ENCODE measurements around the gene AP3M1.

The AP3M1 gene

GRCh38 chr10:74133923-74134820 lies 16.5 kb downstream of the AP3M1 start:
- Histone ChIP-seq H3K36me3 (ENCODE audit: insufficient read depth, low read depth, low read length) (peaks cover 85% of the 10 kb centered on the region), H3K9ac (ENCODE audit: low read depth, low read length) (no peak overlapping the region), H3K4me3 (ENCODE audit: low read length) (no peak overlapping the region), H3K9me3 (ENCODE audit: insufficient read depth, low read depth, low read length) (no peaks in the 10 kb centered on the region), H3K4me1 (ENCODE audit: insufficient read depth, low read length) (no peaks in the 10 kb centered on the region), H3K27me3 (ENCODE audit: insufficient read depth, low read length) (no peaks in the 10 kb centered on the region), H3K27ac (ENCODE audit: low read length) (no peak overlapping the region)

GRCh38 chr10:74123081-74123480 lies 27.5 kb downstream of the AP3M1 start:
- Histone ChIP-seq H3K9ac (ENCODE audit: low read depth, low read length) (no peak overlapping the region), H3K4me3 (ENCODE audit: low read length) (no peak overlapping the region), H3K27ac (ENCODE audit: low read length) (no peak overlapping the region), H3K27me3 (ENCODE audit: insufficient read depth, low read length) (no peaks in the 10 kb centered on the region), H3K36me3 (ENCODE audit: insufficient read depth, low read depth, low read length) (peaks cover 91% of the 10 kb centered on the region), H3K4me1 (ENCODE audit: insufficient read depth, low read length) (no peaks in the 10 kb centered on the region), H3K9me3 (ENCODE audit: insufficient read depth, low read depth, low read length) (no peaks in the 10 kb centered on the region)

GRCh38 chr10:74122060-74122459 lies 28.6 kb downstream of the AP3M1 start:
- H3K9me3 ChIP-seq (ENCODE audit: insufficient read depth, low read depth, low read length): no peaks in the 10 kb centered on the region
- H3K27ac ChIP-seq (ENCODE audit: low read length): no peak overlapping the region
- H3K4me1 ChIP-seq (ENCODE audit: insufficient read depth, low read length): no peaks in the 10 kb centered on the region
- no peak overlapping the region for H3K9ac ChIP-seq (ENCODE audit: low read depth, low read length)
- H3K4me3 ChIP-seq (ENCODE audit: low read length): no peak overlapping the region
- H3K36me3 ChIP-seq (ENCODE audit: insufficient read depth, low read depth, low read length): peaks cover 95% of the 10 kb centered on the region
- H3K27me3 ChIP-seq (ENCODE audit: insufficient read depth, low read length): no peaks in the 10 kb centered on the region

GRCh38 chr10:74121368-74121767 lies 29.3 kb downstream of the AP3M1 start:
- Histone ChIP-seq H3K9ac (ENCODE audit: low read depth, low read length) (no peak overlapping the region), H3K4me1 (ENCODE audit: insufficient read depth, low read length) (no peaks in the 10 kb centered on the region)

DNA sequence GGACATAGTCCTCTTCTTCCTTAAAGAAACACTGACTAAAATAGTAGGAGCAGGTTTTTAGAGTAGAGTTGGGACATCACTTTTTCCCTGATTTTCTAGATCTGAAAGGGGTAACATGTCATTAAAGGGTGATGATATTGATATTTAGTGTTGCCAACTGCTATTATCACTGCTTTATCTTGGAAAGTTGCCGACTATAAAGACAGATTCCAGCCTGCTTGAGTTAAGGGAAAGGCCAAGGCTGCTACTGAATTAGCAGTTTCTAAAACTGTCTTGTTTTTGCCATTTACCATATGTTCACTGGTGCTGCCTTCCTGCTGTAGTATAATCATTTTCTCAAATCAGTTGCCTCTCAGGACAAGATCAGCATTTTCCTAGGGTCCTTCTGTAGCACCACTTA lies 29.7 kb downstream of the AP3M1 start:
- no peaks in the 10 kb centered on the region for H3K27me3 ChIP-seq (ENCODE audit: insufficient read depth, low read length)
- no peak overlapping the region for H3K9ac ChIP-seq (ENCODE audit: low read depth, low read length)
- no peaks in the 10 kb centered on the region for H3K9me3 ChIP-seq (ENCODE audit: insufficient read depth, low read depth, low read length)
- no peaks in the 10 kb centered on the region for H3K4me1 ChIP-seq (ENCODE audit: insufficient read depth, low read length)
- no peak overlapping the region for H3K4me3 ChIP-seq (ENCODE audit: low read length)
- H3K27ac ChIP-seq (ENCODE audit: low read length): no peak overlapping the region
- peaks cover 98% of the 10 kb centered on the region for H3K36me3 ChIP-seq (ENCODE audit: insufficient read depth, low read depth, low read length)

More at GRCh38 chr10:74121368-74121767, 29.3 kb downstream of the AP3M1 start:
- H3K9me3 ChIP-seq (ENCODE audit: insufficient read depth, low read depth, low read length): no peaks in the 10 kb centered on the region
- no peak overlapping the region for H3K4me3 ChIP-seq (ENCODE audit: low read length)
- H3K36me3 ChIP-seq (ENCODE audit: insufficient read depth, low read depth, low read length): peaks cover 98% of the 10 kb centered on the region
- H3K27me3 ChIP-seq (ENCODE audit: insufficient read depth, low read length): no peaks in the 10 kb centered on the region
- H3K27ac ChIP-seq (ENCODE audit: low read length): no peak overlapping the region

DNA sequence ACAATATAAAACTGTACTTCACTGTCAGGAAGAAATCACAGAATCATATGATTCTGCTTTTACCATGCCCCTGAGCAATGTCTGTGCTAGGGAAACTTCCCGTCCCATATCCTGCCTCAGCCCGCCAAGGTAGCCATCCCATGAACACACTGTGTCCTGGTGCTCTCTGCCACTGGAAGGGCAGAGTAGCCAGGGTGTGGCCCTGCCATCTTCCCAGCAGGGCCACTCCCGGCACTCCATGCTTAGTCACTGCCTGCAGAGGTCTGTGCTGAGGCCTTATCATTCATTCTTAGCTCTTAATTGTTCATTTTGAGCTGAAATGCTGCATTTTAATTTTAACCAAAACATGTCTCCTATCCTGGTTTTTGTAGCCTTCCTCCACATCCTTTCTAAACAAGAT lies 31.8 kb downstream of the AP3M1 start:
- H3K4me3 ChIP-seq (ENCODE audit: low read length): no peak overlapping the region

DNA sequence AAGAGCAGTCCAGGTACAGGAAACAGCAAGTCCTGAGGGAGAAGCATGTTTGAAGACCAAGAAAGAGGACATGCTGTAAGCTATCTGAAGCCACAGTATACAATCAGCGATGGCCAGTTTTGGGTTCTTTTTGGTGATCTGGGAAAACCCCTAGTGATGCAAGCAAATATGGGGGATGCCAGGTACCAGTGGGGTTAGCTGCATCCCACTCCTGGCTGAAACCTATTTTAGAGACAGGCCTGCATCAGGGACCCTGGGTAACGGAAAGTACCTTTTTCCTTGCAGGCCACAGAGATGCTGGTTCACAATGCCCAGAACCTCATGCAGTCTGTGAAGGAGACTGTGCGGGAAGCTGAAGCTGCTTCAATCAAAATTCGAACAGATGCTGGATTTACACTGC lies 32.9 kb downstream of the AP3M1 start:
- H3K27me3 ChIP-seq (ENCODE audit: insufficient read depth, low read length): no peaks in the 10 kb centered on the region
- peaks cover 99% of the 10 kb centered on the region for H3K36me3 ChIP-seq (ENCODE audit: insufficient read depth, low read depth, low read length)
- no peak overlapping the region for H3K4me3 ChIP-seq (ENCODE audit: low read length)
- H3K9me3 ChIP-seq (ENCODE audit: insufficient read depth, low read depth, low read length): no peaks in the 10 kb centered on the region
- no peak overlapping the region for H3K27ac ChIP-seq (ENCODE audit: low read length)
- H3K4me1 ChIP-seq (ENCODE audit: insufficient read depth, low read length): no peaks in the 10 kb centered on the region
- no peak overlapping the region for H3K9ac ChIP-seq (ENCODE audit: low read depth, low read length)

More for the DNA sequence above, 31.8 kb downstream of the AP3M1 start:
- peaks cover 99% of the 10 kb centered on the region for H3K36me3 ChIP-seq (ENCODE audit: insufficient read depth, low read depth, low read length)
- no peak overlapping the region for H3K27ac ChIP-seq (ENCODE audit: low read length)
- H3K27me3 ChIP-seq (ENCODE audit: insufficient read depth, low read length): no peaks in the 10 kb centered on the region
- H3K4me1 ChIP-seq (ENCODE audit: insufficient read depth, low read length): no peaks in the 10 kb centered on the region
- H3K9me3 ChIP-seq (ENCODE audit: insufficient read depth, low read depth, low read length): no peaks in the 10 kb centered on the region
- no peak overlapping the region for H3K9ac ChIP-seq (ENCODE audit: low read depth, low read length)

- H3K27me3 ChIP-seq (ENCODE audit: insufficient read depth, low read length): no peaks in the 10 kb centered on the region
- peaks cover 99% of the 10 kb centered on the region for H3K36me3 ChIP-seq (ENCODE audit: insufficient read depth, low read depth, low read length)
- no peak overlapping the region for H3K9ac ChIP-seq (ENCODE audit: low read depth, low read length)
Measured at GRCh38 chr10:74114041-74114448, 36.6 kb downstream of the AP3M1 start.

DNA sequence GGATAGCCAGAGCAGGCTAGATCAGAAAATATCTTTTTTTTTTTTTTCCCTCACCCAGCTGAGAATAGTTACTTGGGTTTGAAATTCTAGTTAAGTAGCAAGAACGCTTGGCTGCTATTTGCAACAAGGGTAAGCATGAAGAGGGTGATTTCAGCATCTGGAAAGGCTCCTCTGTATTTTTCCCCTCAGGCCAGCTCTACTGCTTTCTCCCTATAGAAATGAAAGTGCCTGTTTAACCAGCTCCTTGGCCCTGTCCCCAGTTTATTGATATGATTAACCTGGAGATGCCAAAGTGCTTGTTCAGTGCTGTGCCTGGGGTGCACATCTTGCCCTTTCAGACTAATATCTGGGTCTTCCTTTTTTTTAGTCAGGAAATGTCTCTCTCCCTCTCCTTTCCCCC lies 37.1 kb downstream of the AP3M1 start:
- H3K27me3 ChIP-seq (ENCODE audit: insufficient read depth, low read length): no peaks in the 10 kb centered on the region
- H3K9me3 ChIP-seq (ENCODE audit: insufficient read depth, low read depth, low read length): no peaks in the 10 kb centered on the region
- no peak overlapping the region for H3K9ac ChIP-seq (ENCODE audit: low read depth, low read length)
- no peak overlapping the region for H3K4me3 ChIP-seq (ENCODE audit: low read length)
- H3K36me3 ChIP-seq (ENCODE audit: insufficient read depth, low read depth, low read length): peaks cover 99% of the 10 kb centered on the region
- H3K27ac ChIP-seq (ENCODE audit: low read length): no peak overlapping the region
- H3K4me1 ChIP-seq (ENCODE audit: insufficient read depth, low read length): no peaks in the 10 kb centered on the region

More at GRCh38 chr10:74114041-74114448, 36.6 kb downstream of the AP3M1 start:
- Histone ChIP-seq H3K4me3 (ENCODE audit: low read length) (no peak overlapping the region), H3K27ac (ENCODE audit: low read length) (no peak overlapping the region), H3K9me3 (ENCODE audit: insufficient read depth, low read depth, low read length) (no peaks in the 10 kb centered on the region), H3K4me1 (ENCODE audit: insufficient read depth, low read length) (no peaks in the 10 kb centered on the region)

DNA sequence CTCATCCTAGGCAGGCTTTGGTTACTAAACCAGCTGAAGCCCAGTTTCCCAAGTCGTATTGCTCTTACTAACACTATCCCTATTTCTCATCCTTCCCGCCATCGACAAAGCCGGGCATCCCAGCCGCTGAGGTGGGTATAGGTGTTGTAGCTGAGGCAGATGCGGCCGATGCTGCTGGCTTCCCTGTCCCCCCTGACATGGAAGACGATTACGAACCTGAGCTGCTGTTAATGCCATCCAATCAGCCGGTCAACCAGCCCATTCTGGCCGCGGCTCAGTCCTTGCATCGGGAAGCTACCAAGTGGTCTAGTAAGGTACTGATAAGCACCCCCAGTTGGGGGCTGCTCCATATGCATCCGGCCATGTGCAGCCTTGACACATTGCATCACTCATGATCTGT lies 38.8 kb downstream of the AP3M1 start:
- Histone ChIP-seq H3K9ac (ENCODE audit: low read depth, low read length) (no peak overlapping the region), H3K36me3 (ENCODE audit: insufficient read depth, low read depth, low read length) (peaks cover 98% of the 10 kb centered on the region), H3K27ac (ENCODE audit: low read length) (no peak overlapping the region), H3K27me3 (ENCODE audit: insufficient read depth, low read length) (no peaks in the 10 kb centered on the region), H3K9me3 (ENCODE audit: insufficient read depth, low read depth, low read length) (no peaks in the 10 kb centered on the region), H3K4me3 (ENCODE audit: low read length) (no peak overlapping the region), H3K4me1 (ENCODE audit: insufficient read depth, low read length) (no peaks in the 10 kb centered on the region)

DNA sequence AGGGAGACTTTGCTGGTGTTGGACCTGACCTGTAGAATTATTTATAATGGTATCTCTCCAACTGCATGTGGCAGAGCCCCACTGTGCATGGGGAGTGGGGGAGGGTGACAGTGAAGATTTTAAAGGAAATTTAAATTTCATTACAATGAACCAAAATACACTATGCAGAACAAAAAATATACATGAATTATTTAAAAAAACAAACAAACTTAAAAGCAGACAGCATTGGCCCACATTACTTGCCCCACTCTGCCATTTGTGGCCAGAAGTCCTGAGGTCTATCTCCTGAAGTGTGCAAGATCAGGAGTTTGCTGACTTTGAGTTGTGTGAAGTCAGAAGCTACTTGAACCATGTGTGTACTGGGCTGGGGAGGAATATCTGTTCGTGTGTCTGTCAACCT lies 40.5 kb downstream of the AP3M1 start:
- H3K27me3 ChIP-seq (ENCODE audit: insufficient read depth, low read length): no peaks in the 10 kb centered on the region
- no peaks in the 10 kb centered on the region for H3K4me1 ChIP-seq (ENCODE audit: insufficient read depth, low read length)
- peaks cover 99% of the 10 kb centered on the region for H3K36me3 ChIP-seq (ENCODE audit: insufficient read depth, low read depth, low read length)
- no peaks in the 10 kb centered on the region for H3K9me3 ChIP-seq (ENCODE audit: insufficient read depth, low read depth, low read length)
- no peak overlapping the region for H3K27ac ChIP-seq (ENCODE audit: low read length)
- H3K9ac ChIP-seq (ENCODE audit: low read depth, low read length): no peak overlapping the region
- no peak overlapping the region for H3K4me3 ChIP-seq (ENCODE audit: low read length)

- Histone ChIP-seq H3K36me3 (ENCODE audit: insufficient read depth, low read depth, low read length) (peaks cover 99% of the 10 kb centered on the region), H3K4me1 (ENCODE audit: insufficient read depth, low read length) (no peaks in the 10 kb centered on the region), H3K9me3 (ENCODE audit: insufficient read depth, low read depth, low read length) (no peaks in the 10 kb centered on the region), H3K27me3 (ENCODE audit: insufficient read depth, low read length) (no peaks in the 10 kb centered on the region), H3K4me3 (ENCODE audit: low read length) (no peak overlapping the region), H3K27ac (ENCODE audit: low read length) (no peak overlapping the region), H3K9ac (ENCODE audit: low read depth, low read length) (no peak overlapping the region)
Measured at GRCh38 chr10:74109452-74109851, 41.2 kb downstream of the AP3M1 start.

Measured in iPS-20b (cell line).